ENCODE measurements around the gene NFATC3.

NFATC3 gene

DNA sequence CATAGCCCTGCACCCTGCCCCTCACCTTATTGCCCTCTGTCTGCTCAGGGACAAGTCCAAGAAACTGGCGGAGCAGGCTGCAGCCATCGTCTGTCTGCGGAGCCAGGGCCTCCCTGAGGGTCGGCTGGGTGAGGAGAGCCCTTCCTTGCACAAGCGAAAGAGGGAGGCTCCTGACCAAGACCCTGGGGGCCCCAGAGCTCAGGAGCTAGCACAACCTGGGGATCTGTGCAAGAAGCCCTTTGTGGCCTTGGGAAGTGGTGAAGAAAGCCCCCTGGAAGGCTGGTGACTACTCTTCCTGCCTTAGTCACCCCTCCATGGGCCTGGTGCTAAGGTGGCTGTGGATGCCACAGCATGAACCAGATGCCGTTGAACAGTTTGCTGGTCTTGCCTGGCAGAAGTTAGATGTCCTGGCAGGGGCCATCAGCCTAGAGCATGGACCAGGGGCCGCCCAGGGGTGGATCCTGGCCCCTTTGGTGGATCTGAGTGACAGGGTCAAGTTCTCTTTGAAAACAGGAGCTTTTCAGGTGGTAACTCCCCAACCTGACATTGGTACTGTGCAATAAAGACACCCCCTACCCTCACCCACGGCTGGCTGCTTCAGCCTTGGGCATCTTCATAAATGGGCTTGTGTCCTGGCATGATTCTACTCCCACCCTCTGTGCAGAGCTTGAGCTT, 6.3 kb upstream of the NFATC3 start:
- no peak overlapping the region for H3K4me3 ChIP-seq (ENCODE audit: low read length)
- no peak for DNase-seq (ENCODE audit: low read depth)
- no peak for TF ChIP-seq CTCF (conservative IDR thresholded peaks at IDR 0.05; ENCODE audit: low read length)

GRCh38 chr16:68079376-68079625, 5.9 kb upstream of the NFATC3 start:
- no peak for DNase-seq (ENCODE audit: low read depth)
- no peak for TF ChIP-seq CTCF (conservative IDR thresholded peaks at IDR 0.05; ENCODE audit: low read length)
- H3K4me3 ChIP-seq (ENCODE audit: low read length), result no peak overlapping the region

GRCh38 chr16:68079626-68080344, 5.4 kb upstream of the NFATC3 start:
- H3K4me3 ChIP-seq (ENCODE audit: low read length), result no peak overlapping the region
- DNase-seq (ENCODE audit: low read depth), result no peak

DNA sequence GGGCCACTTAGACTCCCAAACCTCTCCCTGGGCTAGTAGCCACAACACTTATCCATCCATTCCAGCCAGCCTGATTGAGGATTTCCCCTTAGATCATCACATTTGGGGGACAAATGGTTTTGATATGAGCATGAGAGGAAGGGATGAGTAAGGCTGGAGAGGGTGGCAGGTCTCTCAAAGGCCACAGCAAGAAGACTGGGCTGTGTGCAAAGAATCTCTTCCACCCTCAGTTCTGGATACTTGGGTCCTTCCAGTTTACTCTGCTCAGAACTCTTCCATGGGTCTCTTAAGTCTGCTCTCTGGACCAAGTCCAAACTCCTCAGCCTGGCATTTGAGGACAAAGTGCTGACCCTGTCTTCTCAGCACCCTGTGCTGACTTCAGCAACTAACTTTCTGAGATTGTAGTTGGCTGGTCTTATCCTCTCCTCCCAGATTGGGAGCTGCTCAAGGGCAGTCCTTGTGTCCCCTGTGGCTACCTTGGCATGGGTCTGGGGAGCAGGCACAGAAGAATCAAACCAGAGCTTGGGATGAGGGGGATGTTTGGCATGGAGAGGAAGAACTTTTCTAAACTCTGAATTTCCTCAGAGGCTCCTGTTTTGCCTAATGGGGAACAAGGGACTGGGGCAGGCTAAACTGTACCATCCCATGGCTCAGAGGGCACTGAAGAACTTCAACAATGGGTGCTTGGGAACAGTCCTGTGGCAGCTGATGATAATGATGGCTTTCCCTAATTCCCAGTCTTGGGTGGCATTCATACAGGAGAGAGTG, 3.1 kb upstream of the NFATC3 start:
- no peak overlapping the region for H3K4me3 ChIP-seq (ENCODE audit: low read length)
- TF ChIP-seq CTCF (conservative IDR thresholded peaks at IDR 0.05; ENCODE audit: low read length), result no peak
- DNase-seq (ENCODE audit: low read depth), result no peak

More at GRCh38 chr16:68079626-68080344, 5.4 kb upstream of the NFATC3 start:
- no peak for TF ChIP-seq CTCF (conservative IDR thresholded peaks at IDR 0.05; ENCODE audit: low read length)

DNA sequence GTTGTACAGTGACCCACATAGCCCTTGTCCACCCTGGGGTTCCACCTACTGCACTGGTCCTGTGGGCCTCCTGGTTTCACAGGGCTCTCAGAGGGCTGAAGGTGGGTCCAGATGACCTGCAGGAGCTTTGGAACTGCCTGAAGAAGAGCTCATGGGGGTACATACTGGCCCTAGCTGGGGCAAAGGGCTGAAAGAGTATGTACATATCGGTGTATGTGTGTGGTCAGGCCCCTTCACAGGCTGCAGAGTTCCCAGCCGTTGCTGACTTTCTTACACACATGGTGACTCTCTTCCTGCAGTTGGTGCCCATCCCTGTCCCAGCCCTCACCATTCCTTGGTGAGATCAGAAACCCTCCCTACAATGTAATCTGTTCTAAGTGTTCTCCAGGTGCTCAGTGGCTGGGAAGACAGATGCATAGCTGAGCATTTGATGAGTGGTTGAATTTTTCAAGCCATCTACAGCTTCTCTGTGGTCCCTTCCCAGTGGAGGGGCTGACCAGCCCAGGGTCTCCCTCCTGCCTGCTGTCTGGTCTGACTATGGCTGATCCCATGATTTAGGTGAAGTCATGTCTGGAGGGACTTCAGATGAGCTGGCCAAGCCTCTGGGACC, 2.4 kb upstream of the NFATC3 start:
- no peak for TF ChIP-seq CTCF (conservative IDR thresholded peaks at IDR 0.05; ENCODE audit: low read length)

DNA sequence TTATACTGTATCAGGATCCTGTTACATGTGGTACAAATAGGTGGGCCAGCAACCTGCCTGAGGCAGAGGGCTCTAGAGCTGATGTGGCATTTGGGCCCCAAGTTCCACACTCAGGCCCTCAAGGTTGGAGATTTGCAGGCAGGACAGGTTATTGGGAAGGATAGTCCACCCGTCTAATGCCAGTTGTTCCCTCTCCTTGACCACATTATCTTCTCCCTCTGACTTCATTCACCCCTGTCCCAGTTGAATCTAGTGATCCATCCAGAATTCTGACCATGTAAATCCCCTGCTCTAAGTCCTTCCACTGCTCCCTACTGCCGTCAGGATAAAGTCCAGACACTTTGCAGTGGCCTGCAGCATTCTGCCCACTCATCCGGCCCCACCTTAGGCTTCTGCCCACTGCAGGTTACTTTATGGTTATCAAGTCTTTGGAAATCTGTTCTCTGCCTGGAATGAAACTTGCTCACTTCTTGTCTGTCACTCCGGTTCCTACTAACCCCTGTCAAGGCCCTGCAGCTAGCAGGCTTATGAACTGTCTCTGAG, 1.9 kb upstream of the NFATC3 start:
- TF ChIP-seq CTCF (conservative IDR thresholded peaks at IDR 0.05; ENCODE audit: low read length), result no peak
- no peak for DNase-seq (ENCODE audit: low read depth)
- H3K4me3 ChIP-seq (ENCODE audit: low read length), result no peak overlapping the region

More for the DNA sequence above, 2.4 kb upstream of the NFATC3 start:
- no peak for DNase-seq (ENCODE audit: low read depth)
- H3K4me3 ChIP-seq (ENCODE audit: low read length), result no peak overlapping the region
